Heart left ventricle (tissue), 16 donors: ENCODE results near the gene NFIX. TPM values are rescaled to one million over a fixed set of nuclear protein-coding genes. Genes with fewer than 3 reads are reported as not detected.

Source experiments
- ATAC-seq, 4 donors: fragments of 200-7000 bp; cut with Tn5 transposase; one replicate each; pipeline ENCODE4 v1.9.1; 2020 to 2022; ENCODE audit warnings: moderate library complexity in 4 of 4, mild to moderate bottlenecking in 3 of 4, moderate number of reproducible peaks in 1 of 4
- DNase-seq, 5 donors: peaks; one replicate each; pipeline ENCODE4 v3.0.0-alpha.2; 2020
- H3K27ac ChIP-seq, 12 donors: fragments of 200-600 bp; sonication (generic) in 4 of 12; one replicate each; pipeline versions ENCODE4 v1.5.0 to v1.8.0; 2016 to 2022; ENCODE audit warnings: mild to moderate bottlenecking in 2 of 12
- H3K27me3 ChIP-seq, 9 donors: fragments of 200-600 bp; sonication (generic) in 2 of 9; one replicate each; pipeline versions ENCODE4 v1.5.1 to v1.8.0; 2016 to 2022; ENCODE audit warnings: mild to moderate bottlenecking in 3 of 9
- H3K36me3 ChIP-seq, 9 donors: fragments of 200-600 bp; sonication (generic) in 2 of 9; one replicate each; pipeline versions ENCODE4 v1.5.0 to v1.8.0; 2018 to 2022; ENCODE audit warnings: mild to moderate bottlenecking in 2 of 9
- H3K4me1 ChIP-seq, 12 donors: fragments of 200-600 bp; sonication (generic) in 4 of 12; one replicate each; pipeline versions ENCODE4 v1.5.0 to v1.8.0; 2016 to 2022; ENCODE audit warnings: mild to moderate bottlenecking in 3 of 12
- H3K4me3 ChIP-seq, 12 donors: fragments of 200-600 bp; sonication (generic) in 4 of 12; one replicate each; pipeline versions ENCODE4 v1.5.0 to v1.8.0; 2017 to 2022; ENCODE audit warnings: mild to moderate bottlenecking in 9 of 12, moderate library complexity in 4 of 12
- H3K9me3 ChIP-seq, 12 donors: fragments of 200-600 bp; sonication (generic) in 4 of 12; one replicate each; pipeline versions ENCODE4 v1.5.0 to v1.8.0; 2016 to 2022; ENCODE audit warnings: mild to moderate bottlenecking in 1 of 12
- POLR2A ChIP-seq, 2 donors: fragments of 450-650 bp; IDR thresholded peaks; one replicate each; pipeline ENCODE4 v1.6.1; 2017; ENCODE audit warnings: antibody characterized with exemption in 2 of 2, mild to moderate bottlenecking in 2 of 2, moderate library complexity in 2 of 2
- WGBS, 4 donors: extraction: QIAGEN DNeasy Blood & Tissue Kit in 2 of 4; methylation state at CpG; one replicate each; pipeline versions ENCODE4 v1.1.5 to v1.1.7; 2013 to 2018; 5-methylcytosine and 5-hydroxymethylcytosine counted together
- intact Hi-C, 10 donors: fragments of 100-400 bp; cut with DNase I; formaldehyde crosslinking; loops; one replicate each; pipeline versions ENCODE4 v1.11.1 to v1.14.2; 2022
- polyA plus RNA-seq, 2 donors: library from polyadenylated mRNA; stranded (reverse); fragments of 200-250 nt; gene quantifications; one replicate each; pipeline ENCODE4 v1.2.3, GENCODE V29; 2013
- total RNA-seq, 9 donors: library from RNA; depleted of rRNA in 2 of 9; stranded (reverse); fragments of >200 nt in 2 of 9; fragmentation: NEBNext Ultra II Directional in 3 of 9; extraction: Animal tissue kit (Norgen Biotek cat#: 25700) in 3 of 9; gene quantifications; one replicate each; pipeline versions ENCODE4 v1.1.0 to v1.2.4, GENCODE V29; 2016 to 2023
- TF ChIP-seq, protein P1 (sequence below), 12 donors: fragments of 200-600 bp; sonication (generic) in 4 of 12; IDR thresholded peaks; one replicate each; pipeline versions ENCODE4 v1.5.0 to v1.8.0; 2018 to 2022; ENCODE audit warnings: antibody characterized with exemption in 12 of 12, mild to moderate bottlenecking in 5 of 12
- donor health status: ischemic (EF 13 %, LVEDD 7.1; RV severe dilation, severe dysfunction).
- donor health status: healthy with polysubstance abuse.
- donor health status: DM: no; HTN: yes; CAD: no.
- donor health status: DM: no; HTN: no; CAD: no.
- donor health status: ischemic (EF 25% LVEDD 6.9; RV normal size, moderate dysfunction).
- donor health status: ischemic (EF 25% LVEDD 5.7; RV mildly dilated, moderate dysfunction).
- donor health status: healthy.
- donor health status: DM: yes; HTN: yes; CAD: no.
- donor health status: ischemic (EF 35%, LVEDD 5.7; RV mildly dilated, moderate dysfunction).
- donor health status: nonischemic (EF 11% LVEDD 7.7; RV severe dilation, severe dysfunction).
- donor health status: DM: yes; HTN: yes; CAD: no.
- donor health status: PGD.
- donor health status: ischemic (EF 29% LVEDD 5.4; RV normal size, mild dysfunction).
- donor health status: nonischemic (EF 23%, LVEDD 6.1; RV moderate dilation, normal function).

Gene NFIX
- total and polyA plus RNA-seq, 11 donors = 42.1 to 147 (median 107) TPM

DNA sequence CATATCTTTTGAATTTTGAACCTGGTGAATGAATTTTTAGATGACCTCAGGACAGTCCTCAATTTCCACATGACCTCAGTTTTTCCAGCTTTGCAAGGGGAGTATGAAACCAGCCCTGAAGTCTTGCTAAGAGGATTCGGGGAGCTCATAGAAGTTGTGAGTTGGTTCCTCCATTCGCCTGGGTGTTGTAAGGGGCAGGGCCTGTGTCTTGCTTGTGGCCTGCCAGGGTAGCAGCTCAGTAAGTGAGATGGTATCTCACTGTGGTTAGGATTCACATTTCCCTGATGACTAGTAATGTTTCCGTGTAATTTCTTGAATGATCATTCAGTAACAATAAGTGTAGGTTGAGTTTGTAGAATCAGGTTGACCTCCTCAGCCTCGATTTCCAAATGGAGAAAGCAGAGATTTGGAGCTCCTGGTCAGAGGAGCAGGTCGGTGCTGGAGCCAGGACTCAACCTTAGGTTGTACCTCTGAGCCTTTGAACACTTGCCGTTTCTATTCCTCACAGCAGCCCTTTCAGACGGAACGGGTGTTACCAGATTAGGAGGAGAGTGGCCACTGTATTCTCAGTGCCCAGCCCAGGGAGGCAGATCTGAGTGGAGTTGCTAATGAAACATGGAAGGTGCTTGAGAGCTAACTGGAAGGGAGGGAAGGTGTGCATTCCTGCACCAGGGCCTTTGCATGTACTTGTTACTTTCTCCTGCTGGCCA is 137.4 kb downstream of the NFIX start:
- TF ChIP-seq, protein P1, sequence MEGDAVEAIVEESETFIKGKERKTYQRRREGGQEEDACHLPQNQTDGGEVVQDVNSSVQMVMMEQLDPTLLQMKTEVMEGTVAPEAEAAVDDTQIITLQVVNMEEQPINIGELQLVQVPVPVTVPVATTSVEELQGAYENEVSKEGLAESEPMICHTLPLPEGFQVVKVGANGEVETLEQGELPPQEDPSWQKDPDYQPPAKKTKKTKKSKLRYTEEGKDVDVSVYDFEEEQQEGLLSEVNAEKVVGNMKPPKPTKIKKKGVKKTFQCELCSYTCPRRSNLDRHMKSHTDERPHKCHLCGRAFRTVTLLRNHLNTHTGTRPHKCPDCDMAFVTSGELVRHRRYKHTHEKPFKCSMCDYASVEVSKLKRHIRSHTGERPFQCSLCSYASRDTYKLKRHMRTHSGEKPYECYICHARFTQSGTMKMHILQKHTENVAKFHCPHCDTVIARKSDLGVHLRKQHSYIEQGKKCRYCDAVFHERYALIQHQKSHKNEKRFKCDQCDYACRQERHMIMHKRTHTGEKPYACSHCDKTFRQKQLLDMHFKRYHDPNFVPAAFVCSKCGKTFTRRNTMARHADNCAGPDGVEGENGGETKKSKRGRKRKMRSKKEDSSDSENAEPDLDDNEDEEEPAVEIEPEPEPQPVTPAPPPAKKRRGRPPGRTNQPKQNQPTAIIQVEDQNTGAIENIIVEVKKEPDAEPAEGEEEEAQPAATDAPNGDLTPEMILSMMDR (IDR thresholded peaks at IDR 0.05) = no peak
- no peak for TF ChIP-seq POLR2A (IDR thresholded peaks at IDR 0.05)
- H3K27ac ChIP-seq = peak overlapping the region in 4 of 12 donors; percentile 24 to 79 (median 42)
- intact Hi-C loops = no loop called here
- WGBS, 4 donors = 81 to 88% (median 86%) methylated on average over 8 of the region's 8 CpGs
- ATAC-seq (no peak), DNase-seq (no peak)
- H3K9me3 ChIP-seq = no peaks in the 10 kb centered on the region
- peaks cover 0 to 40% (median 7%) of the 10 kb centered on the region in 12 donors for H3K4me1 ChIP-seq
- no peak overlapping the region for H3K4me3 ChIP-seq
- H3K27me3 ChIP-seq = no peaks in the 10 kb centered on the region
- peaks cover 0 to 28% (median 25%) of the 10 kb centered on the region in 9 donors for H3K36me3 ChIP-seq

DNA sequence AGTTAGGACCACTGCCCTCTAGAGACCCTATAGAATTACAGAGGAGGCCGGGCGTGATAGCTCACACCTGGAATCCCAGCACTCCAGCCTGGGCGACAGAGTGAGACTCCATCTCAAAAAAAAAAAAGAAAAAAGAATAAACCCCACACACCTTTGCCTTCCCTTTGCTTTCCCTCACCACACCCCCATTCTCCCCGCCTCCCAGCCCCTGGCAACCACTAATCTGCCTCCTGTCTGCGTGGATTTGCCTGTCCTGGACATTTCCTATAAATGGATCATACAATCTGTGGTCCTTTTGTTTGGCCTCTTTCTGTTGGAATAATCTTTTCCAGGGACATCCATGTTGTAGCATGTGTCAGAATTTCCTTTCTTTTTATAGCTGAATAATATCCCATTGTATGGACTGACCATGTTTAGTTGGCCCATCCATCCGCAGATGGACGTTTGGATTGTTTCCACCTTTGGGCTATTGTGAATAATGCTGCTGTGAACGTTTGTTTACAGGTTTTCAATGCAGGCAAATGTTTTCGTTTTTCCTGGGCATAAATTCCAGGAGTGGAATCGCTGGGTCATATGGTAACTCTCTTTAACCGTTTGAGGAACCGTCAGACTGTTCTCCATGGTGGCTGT is 138.1 kb downstream of the NFIX start:
- whole genome bisulfite sequencing, 4 donors = 65 to 73% (median 66%) methylated on average over 12 of the region's 12 CpGs
- intact Hi-C loops = no loop called here
- peak overlapping the region in 7 of 12 donors; percentile 2 to 79 (median 42) for H3K27ac ChIP-seq
- no peaks in the 10 kb centered on the region for H3K9me3 ChIP-seq
- H3K36me3 ChIP-seq = peaks cover 0 to 35% (median 31%) of the 10 kb centered on the region in 9 donors
- DNase-seq = no peak
- ATAC-seq = no peak
- no peak overlapping the region for H3K4me3 ChIP-seq
- H3K4me1 ChIP-seq = peaks cover 0 to 33% (median 7%) of the 10 kb centered on the region in 12 donors
- TF ChIP-seq, protein P1 (IDR thresholded peaks at IDR 0.05) = no peak
- no peak for TF ChIP-seq POLR2A (IDR thresholded peaks at IDR 0.05)
- no peaks in the 10 kb centered on the region for H3K27me3 ChIP-seq

DNA sequence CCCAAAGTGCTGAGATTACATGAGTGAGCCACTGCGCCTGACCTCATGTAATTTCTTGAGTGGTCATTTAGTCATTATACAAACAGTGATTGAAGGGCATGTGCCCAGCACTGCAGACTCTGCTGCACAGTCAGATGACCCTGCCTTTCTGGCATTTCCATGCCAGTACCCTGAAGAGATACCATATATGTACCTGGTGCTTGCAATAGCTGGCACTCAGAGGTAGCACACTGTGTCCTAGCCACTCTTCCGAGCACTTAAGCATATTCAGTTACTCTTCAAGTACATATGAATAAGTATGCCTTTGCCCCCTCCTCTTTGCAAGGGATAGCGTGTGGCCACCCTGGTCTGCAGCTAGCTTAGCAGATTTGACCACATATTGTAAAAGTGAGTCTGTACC is 139.4 kb downstream of the NFIX start:
- intact Hi-C loops = no loop called here
- Histone ChIP-seq H3K27ac (peak overlapping the region in 9 of 12 donors; percentile 26 to 79 (median 38)), H3K4me1 (peaks cover 0 to 23% (median 7%) of the 10 kb centered on the region in 12 donors), H3K36me3 (peaks cover 0 to 43% (median 35%) of the 10 kb centered on the region in 9 donors), H3K27me3 (no peaks in the 10 kb centered on the region), H3K9me3 (no peaks in the 10 kb centered on the region), H3K4me3 (no peak overlapping the region)
- no peak for TF ChIP-seq POLR2A (IDR thresholded peaks at IDR 0.05)
- TF ChIP-seq, protein P1 (IDR thresholded peaks at IDR 0.05) = no peak
- peak; percentile 84 to 90 (median 88) for ATAC-seq
- 61 to 76% (median 65%) methylated on average over 3 of the region's 3 CpGs for WGBS, 4 donors
- DNase-seq = peak in 2 of 5 donors; percentile 44 to 72
